Cardiac septum (tissue), 1 donor: Measurements from ENCODE around the gene POLD2. TPM values are rescaled to one million over a fixed set of nuclear protein-coding genes. Genes with fewer than 3 reads are reported as not detected.

Experiments used
- DNase-seq: peaks from one replicate; pipeline ENCODE4 v3.0.0-alpha.2; 2020; ENCODE audit warnings: low spot score
- intact Hi-C: fragments of 100-400 bp; cut with DNase I; formaldehyde crosslinking; loops from one replicate; pipeline ENCODE4 v1.14.0; 2022
- total RNA-seq: library from RNA; stranded (reverse); fragmentation: NEBNext Ultra II Directional; extraction: Animal tissue kit (Norgen Biotek cat#: 25700); gene quantifications from one replicate; pipeline ENCODE4 v1.2.1, GENCODE V29; 2021
- donor health status: DM: no; HTN: no; CAD: no.

The POLD2 gene
- total RNA-seq, 1 donor from 2014 or later: 88.1 TPM

DNA sequence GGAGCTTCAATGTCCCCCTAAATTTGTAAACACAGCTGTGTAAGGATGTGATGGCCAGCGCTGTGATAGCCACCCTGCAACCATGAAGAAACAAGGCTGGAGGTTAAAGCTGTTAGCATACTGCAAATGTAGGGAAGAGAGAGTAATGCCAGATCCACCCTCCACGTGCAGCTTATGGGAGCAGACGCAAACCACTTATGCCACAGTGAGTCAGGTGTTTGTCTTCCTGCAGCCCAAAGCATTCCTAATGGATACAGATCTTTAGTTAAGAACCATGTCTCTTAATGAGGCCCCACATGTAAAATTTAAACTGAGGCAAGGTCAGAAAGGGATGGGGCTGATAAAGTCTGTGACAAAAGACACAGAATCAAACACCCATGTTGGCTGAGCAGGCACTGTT is 31.4 kb upstream of the POLD2 start:
- DNase-seq: no peak
- intact Hi-C loops: no loop called here

GRCh38 chr7:44153948-44154335 is 30.6 kb upstream of the POLD2 start:
- peak; percentile 56 for DNase-seq
- intact Hi-C loops: no loop called here

GRCh38 chr7:44152971-44153947 is 29.9 kb upstream of the POLD2 start:
- intact Hi-C loops: no loop called here
- peak; percentile 56 for DNase-seq

DNA sequence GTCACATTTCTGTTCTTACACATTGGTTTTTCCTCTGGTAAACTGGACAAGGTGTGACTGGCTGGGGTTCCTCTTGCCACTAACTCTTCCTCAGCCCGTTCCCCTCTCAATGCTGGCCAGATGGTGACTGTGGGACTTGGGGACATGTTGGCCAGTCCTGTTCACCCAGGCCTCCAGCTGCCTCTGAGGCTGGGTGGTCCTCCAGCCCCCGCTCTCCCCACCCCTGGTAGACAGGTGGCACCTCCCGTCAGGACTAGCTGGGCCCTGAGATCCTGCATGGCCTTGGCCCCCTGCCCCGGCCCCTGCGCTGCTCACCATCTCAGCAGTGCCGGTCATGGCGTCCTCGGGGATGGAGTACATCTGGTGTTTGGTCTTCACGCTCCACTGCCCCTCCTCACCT is 28.6 kb upstream of the POLD2 start:
- intact Hi-C loops: no loop called here
- peak; percentile 62 for DNase-seq

- DNase-seq: peak; percentile 72
- intact Hi-C loops: no loop called here
Observed at GRCh38 chr7:44150966-44151941, 27.9 kb upstream of the POLD2 start.

GRCh38 chr7:44150466-44150832 is 27.1 kb upstream of the POLD2 start:
- DNase-seq: peak; percentile 20
- intact Hi-C loops: no loop called here

DNA sequence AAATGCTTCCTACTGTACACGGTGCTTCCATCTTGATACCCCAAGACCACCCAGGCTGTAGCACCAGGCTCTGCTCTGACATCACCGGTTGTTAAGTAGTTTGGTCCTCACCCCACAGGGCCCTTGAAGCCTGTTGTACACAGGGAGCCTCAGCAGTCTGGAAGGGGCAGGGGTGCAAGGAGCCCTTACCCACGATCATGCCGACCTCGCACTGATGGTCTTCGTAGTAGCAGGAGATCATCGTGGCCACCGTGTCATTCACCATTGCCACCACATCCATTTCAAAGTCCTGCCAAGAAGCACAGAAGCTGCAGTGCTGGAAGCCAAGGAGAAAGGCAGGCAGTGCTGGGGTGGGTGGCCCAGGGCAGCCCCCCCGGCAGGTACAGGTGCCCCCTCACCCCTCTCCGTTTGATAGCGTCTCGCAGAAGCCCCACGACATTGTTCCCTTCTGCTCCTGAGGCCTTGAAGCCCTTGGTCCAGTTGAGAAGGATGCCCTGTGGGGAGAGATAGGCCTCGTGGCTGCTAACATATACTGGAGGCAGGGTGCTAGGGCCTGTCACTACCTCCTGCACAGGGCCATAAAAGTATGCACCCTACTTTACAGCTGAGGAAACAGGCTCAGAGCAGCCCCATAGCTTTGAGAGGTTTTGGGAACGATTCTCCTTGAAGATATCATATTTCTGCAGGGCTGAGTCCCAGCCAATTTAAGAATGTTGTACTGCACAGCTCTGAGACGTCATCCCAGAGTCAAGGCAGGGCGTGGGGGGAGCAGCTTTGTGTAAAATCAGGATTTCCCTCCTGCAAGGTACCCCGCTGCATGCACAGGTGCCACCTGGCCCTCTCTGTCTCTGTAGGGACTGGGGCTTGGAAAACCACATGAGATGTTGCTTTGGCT is 26.5 kb upstream of the POLD2 start:
- intact Hi-C loops: no loop called here
- peak; percentile 60 for DNase-seq

- intact Hi-C loops: no loop called here
- DNase-seq: peak; percentile 63
Observed at GRCh38 chr7:44148961-44149536, 25.7 kb upstream of the POLD2 start.

GRCh38 chr7:44148166-44148565 is 24.8 kb upstream of the POLD2 start:
- no peak for DNase-seq
- intact Hi-C loops: no loop called here

- intact Hi-C loops: no loop called here
- DNase-seq: peak; percentile 74
Observed at GRCh38 chr7:44147026-44147991, 24.0 kb upstream of the POLD2 start.

DNA sequence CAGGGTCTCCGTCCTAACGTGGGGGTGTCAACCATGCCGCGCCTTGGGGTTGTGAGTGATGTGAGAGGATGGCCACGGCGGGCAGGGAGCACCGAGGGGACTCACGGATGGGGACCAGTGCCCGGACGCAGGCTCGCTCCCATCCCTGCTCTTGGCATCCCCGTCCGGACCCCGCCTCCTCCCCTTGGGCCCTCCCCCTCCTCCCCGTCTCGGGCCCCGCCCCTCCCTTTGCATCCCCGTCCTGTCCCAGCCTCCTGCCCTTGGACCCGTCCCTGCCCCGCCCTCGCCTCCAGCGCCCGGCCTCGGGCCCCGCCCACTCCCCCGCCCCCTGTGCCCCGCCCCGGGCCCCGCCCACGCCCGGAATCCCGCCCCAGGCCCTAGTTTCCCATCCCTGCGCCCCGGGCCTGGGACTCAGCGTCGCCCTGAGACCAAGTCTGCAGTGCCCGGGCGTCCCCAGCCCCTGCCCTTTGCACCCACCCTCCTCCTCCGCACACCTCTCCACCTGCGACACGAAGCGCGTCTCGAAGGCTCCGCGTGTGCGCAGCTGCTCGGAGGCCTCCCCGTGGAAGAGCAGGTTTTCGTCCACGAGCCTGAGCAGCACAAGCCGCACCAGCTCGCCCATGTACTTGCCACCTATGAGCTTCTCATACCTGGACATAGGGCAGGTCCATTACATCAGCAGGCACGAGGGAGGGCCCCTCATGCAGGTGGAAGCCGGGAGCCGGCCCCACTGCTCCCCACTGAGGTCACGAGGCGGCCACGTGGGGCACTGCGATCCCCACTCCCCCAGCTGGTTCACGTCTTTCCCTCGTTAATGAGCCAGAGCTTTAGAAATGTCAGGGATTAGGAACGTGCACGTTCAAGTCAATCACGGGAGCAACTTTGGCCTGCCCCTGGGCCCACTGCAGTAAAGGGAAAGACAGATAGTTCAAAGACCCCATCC is 22.9 kb upstream of the POLD2 start:
- peak; percentile 92 for DNase-seq
- intact Hi-C loops: no loop called here

GRCh38 chr7:44145479-44145968 is 22.2 kb upstream of the POLD2 start:
- DNase-seq: peak; percentile 74
- intact Hi-C loops: no loop called here

DNA sequence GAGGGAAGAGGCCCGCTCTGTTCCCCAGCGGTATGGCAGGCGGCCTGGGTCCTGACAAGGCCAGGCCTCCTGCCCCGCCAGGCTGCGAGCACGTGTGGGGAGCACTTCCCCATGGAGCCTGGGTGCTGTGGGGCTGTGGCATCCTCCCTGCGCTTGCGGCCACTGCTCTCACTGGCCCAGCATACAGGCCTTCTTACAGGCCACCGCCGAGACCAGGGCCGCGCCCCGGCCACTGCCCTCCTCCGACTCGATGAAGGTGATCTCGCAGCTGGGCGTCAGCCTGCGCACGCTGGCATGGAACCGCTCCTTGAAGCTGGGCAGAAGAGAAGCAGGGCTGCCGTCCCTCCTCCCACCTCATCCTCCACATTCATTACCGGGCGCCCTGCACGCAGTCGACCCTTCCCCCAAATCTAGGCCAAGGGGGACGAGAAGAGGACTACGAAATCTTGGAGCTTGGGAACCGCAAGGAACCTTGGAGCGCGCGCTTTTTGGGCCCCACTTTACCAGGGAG is 21.7 kb upstream of the POLD2 start:
- intact Hi-C loops: no loop called here
- DNase-seq: peak; percentile 63

DNA sequence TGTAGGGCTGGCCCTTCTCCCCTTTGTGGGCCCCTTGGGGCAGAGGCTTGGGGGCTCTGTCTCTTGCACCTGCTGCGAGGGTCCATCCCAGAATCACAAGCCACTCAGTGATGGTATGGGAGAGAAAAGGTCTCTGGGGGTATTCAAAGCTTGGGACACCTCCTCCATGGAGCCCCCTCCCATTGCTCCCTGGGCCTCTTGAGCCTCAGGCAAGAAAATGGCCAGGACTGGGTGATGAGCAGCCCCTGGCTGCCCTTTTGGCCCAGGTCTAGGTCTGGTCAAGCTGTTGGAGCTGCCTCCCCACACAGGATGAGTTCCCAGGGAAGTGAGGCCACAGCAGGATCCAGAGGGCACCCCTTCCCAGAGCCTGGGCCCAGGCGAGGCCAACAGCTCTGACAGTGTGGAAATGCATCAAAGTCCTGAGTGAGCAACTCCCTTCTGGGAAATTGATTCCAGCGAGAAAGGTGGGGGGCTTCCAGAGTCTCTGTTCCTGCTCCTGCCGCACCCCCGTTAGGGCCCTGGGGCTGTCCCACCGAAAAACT is 21.1 kb upstream of the POLD2 start:
- peak; percentile 20 for DNase-seq
- intact Hi-C loops: no loop called here

- DNase-seq: peak; percentile 49
- intact Hi-C loops: no loop called here
Observed at GRCh38 chr7:44143646-44144250, 20.4 kb upstream of the POLD2 start.

DNA sequence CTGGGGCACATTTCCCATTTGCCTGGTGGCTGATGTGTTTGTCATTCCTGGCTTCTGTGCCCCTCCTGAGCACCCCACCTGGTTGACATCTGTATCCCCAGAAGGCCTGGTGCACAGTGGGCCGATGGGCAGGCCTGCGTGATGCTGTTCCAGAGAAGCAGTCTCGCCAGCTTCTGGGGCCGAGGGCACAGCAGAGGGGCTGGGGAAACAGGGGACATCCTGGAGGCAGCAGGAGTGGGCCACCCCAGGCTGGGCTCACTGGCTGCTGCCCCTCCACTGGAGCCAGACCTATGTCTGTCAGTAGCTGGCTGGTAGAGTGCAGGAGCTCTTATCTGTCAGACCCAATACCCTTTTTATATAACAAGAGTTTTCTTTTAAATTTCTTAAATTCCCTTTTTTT is 18.7 kb upstream of the POLD2 start:
- intact Hi-C loops: no loop called here

More for the DNA sequence above, 18.7 kb upstream of the POLD2 start:
- DNase-seq: no peak
